HG02571 (cell line): ENCODE data around the gene CYB5A.

Experiments
- ATAC-seq: cut with Tn5 transposase; IDR thresholded peaks from one replicate; pipeline ENCODE4 v1.9.1; 2021; ENCODE audit warnings: mild to moderate bottlenecking, moderate library complexity; ENCODE audit not compliant: unreplicated experiment

The CYB5A gene

GRCh38 chr18:74278058-74278457 is 13.7 kb downstream of the CYB5A start:
- ATAC-seq: no peak

- ATAC-seq: no peak
These were observed 14.5 kb downstream of the CYB5A start for GRCh38 chr18:74277296-74277695.

- no peak for ATAC-seq
These were observed 15.2 kb downstream of the CYB5A start for GRCh38 chr18:74276609-74277008.

GRCh38 chr18:74275736-74276135 is 16.0 kb downstream of the CYB5A start:
- ATAC-seq: no peak

- no peak for ATAC-seq
These were observed 17.1 kb downstream of the CYB5A start for GRCh38 chr18:74274700-74275099.

- ATAC-seq: no peak
These were observed 18.4 kb downstream of the CYB5A start for GRCh38 chr18:74273394-74273793.

GRCh38 chr18:74271635-74272034 is 20.1 kb downstream of the CYB5A start:
- ATAC-seq: no peak

GRCh38 chr18:74268933-74269620 is 22.7 kb downstream of the CYB5A start:
- no peak for ATAC-seq

- ATAC-seq: no peak
These were observed 23.6 kb downstream of the CYB5A start for GRCh38 chr18:74268175-74268574.

GRCh38 chr18:74266161-74266560 is 25.6 kb downstream of the CYB5A start:
- ATAC-seq: no peak

- no peak for ATAC-seq
These were observed 26.1 kb downstream of the CYB5A start for GRCh38 chr18:74265546-74266098.

- peak; percentile 67 for ATAC-seq
These were observed 27.3 kb downstream of the CYB5A start for GRCh38 chr18:74264303-74265020.

- ATAC-seq: no peak
These were observed 30.6 kb downstream of the CYB5A start for GRCh38 chr18:74261053-74261713.

GRCh38 chr18:74259347-74259746 is 32.4 kb downstream of the CYB5A start:
- no peak for ATAC-seq

GRCh38 chr18:74257083-74257482 is 34.7 kb downstream of the CYB5A start:
- ATAC-seq: no peak

- no peak for ATAC-seq
These were observed 35.6 kb downstream of the CYB5A start for GRCh38 chr18:74256190-74256589.

GRCh38 chr18:74255131-74255616 is 36.6 kb downstream of the CYB5A start:
- no peak for ATAC-seq

- ATAC-seq: no peak
These were observed 39.7 kb downstream of the CYB5A start for GRCh38 chr18:74252039-74252395.

GRCh38 chr18:74251297-74252038 is 40.3 kb downstream of the CYB5A start:
- no peak for ATAC-seq

GRCh38 chr18:74250131-74250530 is 41.6 kb downstream of the CYB5A start:
- ATAC-seq: no peak
